Esophagus squamous epithelium (tissue), 4 donors: ENCODE results near the gene GATAD2A.

ENCODE experiments used
- CTCF ChIP-seq, 6 experiments: fragments of 450-650 bp in 4 of 6; fragments of 200-600 bp in 2 of 6; sonication (generic) in 2 of 6; IDR thresholded peaks; one replicate each; pipeline ENCODE4 v1.5.1; 2016 to 2019; ENCODE audit warnings: antibody characterized with exemption in 6 of 6, mild to moderate bottlenecking in 4 of 6, moderate library complexity in 4 of 6
- POLR2A ChIP-seq, 4 donors: fragments of 450-650 bp; IDR thresholded peaks; one replicate each; pipeline ENCODE4 v1.6.1; 2017; ENCODE audit warnings: antibody characterized with exemption in 4 of 4, mild to moderate bottlenecking in 4 of 4, moderate library complexity in 3 of 4

GRCh38 chr19:19460761-19461265, 55.3 kb downstream of the GATAD2A start:
- no peak for TF ChIP-seq CTCF (IDR thresholded peaks at IDR 0.05)
- no peak for TF ChIP-seq POLR2A (IDR thresholded peaks at IDR 0.05)
